ENCODE results near the gene DNAH8.

The DNAH8 gene

DNA sequence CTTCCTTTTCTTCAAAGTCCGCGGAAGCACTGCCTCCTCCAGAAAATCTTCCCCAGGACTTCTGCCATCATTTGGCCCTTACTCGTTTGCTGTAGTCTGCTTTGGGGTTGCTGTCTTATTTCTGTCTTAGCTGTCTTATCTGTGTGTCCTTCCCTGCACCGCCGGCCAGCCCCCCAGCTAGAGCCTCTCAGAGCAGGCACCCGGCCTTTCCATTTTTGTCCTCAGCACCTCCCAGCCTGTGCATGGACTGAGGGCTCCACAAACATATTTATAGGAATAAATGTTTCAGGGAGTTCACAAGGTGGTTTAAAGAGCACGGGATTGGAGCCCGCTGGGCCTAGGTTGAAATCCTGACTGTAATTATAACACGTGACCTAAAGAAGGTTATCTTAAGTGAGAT is 341.6 kb downstream of the DNAH8 start:
- DNase-seq: no peak

DNA sequence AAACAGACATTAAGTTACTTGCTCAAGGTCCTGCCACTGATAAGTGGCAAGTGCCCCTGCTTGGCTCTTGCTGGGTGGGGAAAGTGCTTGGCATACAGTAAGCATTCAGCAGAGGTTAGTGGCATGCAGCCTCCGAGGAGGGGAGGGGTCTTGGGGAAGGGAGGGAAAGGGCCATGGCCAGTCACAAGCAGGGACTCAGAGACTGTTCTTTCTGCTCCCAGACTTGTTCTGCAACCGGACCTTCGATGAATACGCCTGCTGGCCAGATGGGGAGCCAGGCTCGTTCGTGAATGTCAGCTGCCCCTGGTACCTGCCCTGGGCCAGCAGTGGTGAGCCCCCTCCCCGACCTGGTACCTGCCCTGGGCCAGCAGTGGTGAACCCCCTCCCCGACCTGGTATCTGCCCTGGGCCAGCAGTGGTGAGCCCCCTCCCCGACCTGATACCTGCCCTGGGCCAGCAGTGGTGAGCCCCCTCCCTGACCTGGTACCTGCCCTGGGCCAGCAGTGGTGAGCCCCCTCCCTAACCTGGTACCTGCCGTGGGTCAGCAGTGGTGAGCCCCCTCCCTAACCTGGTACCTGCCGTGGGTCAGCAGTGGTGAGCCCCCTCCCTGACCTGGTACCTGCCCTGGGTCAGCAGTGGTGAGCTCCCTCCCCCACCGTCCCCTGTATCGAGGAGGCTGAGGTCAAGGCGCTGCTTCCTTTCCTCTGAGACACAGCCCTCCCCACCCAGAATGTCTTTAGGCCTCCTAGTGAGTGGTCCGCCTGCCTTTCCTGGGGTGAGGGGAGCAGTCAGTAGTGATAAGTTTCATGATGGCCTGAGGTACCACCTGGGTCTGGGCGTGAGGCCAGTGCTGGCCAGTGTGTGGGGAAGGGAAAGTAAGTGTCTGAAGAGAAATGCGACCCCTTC is 342.4 kb downstream of the DNAH8 start:
- no peak for DNase-seq

DNA sequence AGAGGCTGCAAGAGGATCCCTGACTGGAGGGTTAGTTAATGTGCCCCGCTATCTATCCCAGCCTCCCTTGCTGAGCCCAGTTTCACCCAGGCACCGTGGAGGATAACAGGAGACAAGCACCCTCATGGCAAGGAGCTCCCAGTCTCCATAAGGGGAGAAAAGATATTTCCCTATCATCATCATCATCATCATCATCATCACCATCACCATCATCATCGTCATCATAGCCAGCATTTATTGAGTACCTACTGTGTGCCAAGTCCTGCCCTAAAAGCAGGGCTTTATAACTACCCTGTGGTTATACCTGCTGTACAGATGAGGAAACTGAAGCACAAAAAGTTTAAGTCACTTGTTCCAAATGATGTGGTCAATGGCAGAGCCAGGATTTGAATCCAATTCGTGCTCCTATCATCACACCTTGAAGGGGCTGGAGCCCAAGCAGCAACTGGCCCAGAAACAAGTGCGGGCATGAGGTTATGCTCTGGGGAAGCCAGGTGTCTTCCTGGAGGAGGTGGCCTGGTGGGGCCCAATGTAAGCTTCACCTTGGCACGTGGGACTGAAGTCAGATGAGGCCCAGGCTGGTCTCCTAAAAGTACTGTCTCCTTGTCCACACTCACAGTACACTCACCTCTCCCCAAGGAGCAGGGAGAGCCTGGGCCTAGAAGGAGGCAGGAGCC is 343.5 kb downstream of the DNAH8 start:
- no peak for DNase-seq

DNA sequence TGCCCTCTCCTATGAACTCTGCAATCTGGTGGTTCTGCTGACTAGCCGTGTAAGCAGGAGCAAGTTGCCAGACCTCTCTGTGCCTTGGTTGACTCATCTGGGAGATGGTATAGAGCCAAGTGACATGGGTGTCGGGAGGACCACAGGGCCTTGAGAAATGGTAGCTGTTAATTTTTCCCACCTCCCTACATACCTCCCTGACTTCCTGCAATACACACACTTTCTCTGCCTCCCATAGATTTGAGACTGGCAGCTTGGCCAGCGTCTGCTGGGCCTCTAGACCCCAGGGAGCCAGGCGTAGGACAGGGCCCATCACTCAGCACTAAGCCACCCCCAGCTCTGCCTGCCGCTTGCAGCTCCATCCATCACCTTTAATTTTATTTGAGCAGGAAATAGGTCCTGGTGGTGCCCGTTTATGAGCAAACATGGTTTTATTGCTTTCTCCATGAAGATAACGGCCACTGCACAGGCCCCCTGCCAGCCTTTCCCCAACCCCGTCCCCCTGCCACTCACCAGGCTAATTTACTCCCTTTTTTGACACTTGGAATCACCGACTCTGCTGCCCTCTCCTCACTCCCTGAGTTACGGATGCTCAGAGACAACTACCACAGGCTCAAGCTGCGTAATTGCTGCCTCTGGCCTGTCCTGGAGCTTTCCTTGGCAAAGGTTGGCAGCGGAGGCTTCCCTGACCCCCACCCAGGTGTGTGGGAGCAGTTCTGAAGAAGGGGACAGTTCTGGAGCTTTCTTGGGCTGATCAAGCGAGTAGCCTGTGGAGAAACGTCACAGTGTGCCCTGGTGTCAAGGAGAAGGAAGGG is 344.6 kb downstream of the DNAH8 start:
- no peak for DNase-seq

DNA sequence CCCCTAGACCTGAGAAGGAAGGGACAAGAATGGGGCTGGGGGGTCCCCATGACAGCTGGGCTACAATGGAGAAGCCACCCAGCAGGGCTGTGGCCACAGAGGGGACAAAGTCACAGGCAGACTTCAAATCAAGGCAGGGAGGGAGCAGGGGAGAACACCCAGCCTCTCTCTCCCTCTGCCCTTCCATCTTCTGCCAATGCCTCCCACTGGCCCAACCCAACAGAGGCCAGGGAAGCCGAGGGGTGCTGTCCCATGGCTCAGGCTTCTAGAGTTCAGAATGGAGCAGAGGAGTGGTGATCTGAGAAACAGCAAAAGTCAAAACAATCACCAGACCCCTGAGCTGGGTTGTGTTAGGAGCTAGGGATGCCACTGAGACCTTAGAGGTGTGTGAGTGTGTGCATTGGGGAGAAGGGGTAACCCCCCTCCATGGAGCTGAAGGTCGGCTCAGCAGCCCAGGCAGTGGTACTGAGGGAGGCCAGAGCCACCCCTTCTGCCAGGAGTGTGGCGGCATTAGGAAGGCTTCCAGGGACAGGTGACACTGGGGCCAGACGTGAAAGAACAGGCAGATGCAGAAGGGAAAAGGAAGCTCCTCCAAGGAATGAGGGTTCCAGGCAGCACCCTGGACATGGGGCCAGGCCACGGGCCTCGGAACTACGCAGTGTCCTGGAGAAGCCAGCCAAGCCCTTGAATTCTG is 345.5 kb downstream of the DNAH8 start:
- DNase-seq: no peak

DNA sequence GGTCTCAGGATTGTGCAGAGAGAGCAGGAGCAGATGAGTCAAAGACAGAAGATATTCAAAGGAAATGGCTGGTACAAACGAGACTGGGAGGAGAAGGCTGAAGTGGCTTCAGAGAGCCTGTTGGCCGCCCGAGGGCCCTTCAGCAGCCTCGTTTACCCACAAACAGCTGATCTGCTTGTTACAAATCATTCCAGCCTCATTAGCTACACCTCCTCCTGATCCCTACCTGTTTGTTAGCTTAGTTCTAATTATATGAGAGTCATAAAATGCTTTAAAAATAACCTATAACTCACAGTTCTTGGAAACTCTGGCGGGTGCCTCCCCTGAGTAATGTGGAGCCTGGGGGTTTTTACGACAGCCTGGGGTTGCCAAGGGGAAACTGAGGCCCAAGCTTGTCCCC is 346.1 kb downstream of the DNAH8 start:
- DNase-seq: no peak

DNA sequence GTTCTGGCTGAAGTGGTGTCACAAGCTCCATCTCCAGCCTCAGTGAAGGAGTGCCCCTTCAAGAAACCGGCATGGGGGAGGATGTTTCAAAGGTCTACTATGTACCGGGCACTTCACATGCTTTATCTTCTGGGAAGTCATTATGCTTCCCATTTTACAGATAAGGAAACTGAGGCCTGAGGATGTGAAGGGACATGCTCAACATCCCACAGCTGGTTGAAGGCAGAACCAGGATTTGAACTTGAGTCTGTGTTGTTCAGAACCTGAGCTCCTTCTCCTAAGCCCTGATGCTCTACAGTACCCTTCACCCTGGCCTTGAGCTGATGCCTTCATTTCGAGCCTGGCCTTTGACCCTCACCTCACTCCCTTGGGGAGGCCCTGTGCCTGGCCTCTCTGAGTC is 346.5 kb downstream of the DNAH8 start:
- DNase-seq: no peak

DNA sequence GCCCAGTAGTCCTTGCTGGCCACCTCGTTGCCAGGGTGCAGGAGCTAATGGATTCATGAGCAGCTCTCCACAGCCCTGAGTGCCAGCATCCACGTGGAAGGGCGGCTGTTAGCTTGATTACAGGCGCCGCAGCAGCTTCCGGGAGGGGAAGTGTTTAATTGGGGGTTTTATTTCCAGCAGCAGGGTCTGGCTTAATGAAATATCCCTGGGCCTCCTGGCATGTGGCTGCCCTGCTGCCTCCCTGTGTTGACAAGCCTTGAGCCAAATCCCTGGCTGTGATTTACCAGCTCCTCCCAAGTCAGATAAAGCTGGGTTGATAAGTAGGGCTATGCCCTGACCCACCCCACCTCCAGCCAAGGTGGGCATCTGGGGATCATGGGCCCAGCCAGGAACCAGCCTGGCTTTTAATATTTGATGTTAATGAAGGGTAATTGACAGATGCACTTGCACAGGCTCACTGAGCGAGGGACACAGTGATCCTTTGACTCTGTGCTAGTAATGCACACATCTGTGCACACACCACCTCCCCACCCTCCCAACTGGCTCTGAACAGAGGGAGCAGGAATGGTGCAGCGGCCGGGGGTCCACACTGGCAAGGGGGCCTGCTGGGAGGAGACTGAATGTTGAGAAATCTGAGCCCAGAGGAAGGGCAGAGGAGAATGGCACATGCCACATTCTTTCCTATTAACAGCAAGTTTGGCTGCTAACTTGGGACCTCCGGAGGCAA is 347.1 kb downstream of the DNAH8 start:
- no peak for DNase-seq

DNA sequence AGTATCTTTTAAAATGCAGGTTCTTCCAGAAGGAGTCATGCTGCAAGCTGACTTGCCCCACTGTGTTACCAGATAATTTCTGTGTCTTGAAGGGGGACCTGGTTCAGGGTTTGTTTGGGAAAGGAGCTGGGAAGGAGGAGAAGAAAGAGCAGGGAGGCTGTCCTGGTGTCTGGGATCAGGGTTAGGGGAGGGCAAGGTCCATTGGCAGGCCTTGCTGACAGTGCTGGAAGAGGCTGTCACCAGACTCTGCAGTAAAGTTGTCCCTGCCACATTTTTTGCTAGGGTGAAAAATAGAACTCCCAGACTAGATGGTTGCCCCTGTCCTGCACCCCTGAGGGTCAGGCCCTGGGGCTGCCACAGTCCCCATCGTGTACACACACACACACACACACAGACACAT is 348.4 kb downstream of the DNAH8 start:
- no peak for DNase-seq

DNA sequence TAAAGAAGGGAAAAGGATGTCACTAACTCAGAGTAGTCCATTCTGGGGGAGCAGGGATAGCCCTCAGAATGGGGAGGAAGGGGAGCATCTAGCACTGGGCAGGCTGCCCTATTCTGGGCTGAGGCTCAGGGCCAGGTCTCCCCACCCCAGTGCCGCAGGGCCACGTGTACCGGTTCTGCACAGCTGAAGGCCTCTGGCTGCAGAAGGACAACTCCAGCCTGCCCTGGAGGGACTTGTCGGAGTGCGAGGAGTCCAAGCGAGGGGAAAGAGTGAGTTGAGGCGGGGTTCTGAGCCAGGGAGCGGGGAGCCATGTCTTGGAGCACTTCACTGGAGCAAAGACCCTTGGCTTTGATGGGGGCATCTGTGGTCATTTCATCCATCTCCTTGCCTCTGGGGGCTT is 350.4 kb downstream of the DNAH8 start:
- DNase-seq: no peak

DNA sequence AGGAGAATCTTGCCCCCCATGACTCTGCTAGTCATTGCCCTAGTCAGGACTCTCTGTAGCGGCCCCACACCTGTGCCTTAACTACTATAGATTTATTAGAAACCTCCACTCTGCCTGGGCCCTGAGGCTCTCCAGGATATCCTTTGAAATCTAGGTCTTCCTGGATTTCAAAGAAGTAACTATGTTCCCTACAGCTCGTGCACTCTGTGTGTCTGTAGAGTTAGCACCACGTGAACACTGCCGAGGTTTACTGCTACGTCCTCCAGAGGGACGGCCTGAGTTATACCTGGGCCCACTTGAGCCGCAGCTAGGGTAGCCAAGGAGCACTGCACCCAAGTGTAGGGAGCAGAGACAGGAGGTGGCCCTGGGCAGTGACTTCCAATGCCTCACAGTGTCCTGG is 353.3 kb downstream of the DNAH8 start:
- no peak for DNase-seq

DNA sequence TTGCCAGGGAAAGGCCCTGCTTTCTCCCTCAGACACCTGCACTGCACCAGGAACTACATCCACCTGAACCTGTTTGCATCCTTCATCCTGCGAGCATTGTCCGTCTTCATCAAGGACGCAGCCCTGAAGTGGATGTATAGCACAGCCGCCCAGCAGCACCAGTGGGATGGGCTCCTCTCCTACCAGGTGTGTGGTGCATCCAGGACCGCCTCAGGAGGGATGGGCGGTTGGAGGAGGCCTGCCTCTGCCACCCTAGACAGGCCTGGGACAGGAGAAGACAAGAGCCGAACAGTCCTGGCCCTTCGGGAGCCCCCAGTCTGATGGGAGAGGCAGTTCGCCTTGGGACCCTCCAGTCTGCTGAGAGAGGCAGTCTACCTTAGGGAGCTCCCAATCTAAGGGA is 357.7 kb downstream of the DNAH8 start:
- DNase-seq: no peak

DNA sequence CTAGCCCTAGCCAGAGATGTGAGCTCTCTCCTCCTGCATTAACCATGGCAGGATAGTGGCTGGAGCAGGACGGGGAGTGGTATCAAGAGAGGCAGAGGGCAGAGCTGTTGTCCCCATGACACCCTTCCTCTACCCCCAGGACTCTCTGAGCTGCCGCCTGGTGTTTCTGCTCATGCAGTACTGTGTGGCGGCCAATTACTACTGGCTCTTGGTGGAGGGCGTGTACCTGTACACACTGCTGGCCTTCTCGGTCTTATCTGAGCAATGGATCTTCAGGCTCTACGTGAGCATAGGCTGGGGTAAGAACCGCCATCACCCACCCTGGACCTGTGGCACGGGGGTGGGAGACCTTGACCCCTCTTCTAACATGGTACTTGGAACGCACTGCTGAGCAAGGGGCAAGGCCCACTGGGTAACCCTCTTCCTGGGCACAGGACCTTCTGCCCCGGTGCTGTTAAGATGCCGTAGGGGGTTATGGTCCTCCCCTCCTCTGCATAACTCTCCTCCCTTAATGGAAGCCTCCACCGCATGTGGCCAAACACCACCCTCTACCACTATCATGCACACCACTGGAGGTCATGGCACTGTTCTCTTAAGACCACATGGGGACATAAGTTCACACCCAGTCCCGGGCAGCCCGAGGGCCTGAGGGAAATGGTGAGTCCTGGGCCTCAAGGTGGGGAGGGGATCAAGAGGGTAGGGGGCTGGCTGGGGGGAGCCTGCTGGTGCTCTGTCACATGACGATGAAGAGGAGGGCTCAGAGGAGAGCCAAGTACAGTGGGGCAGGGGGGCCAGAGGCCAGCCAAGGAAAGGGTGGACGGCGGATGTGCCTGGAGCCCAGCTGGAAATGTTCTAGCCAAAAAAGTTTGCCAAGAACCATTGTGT is 358.6 kb downstream of the DNAH8 start:
- no peak for DNase-seq

DNA sequence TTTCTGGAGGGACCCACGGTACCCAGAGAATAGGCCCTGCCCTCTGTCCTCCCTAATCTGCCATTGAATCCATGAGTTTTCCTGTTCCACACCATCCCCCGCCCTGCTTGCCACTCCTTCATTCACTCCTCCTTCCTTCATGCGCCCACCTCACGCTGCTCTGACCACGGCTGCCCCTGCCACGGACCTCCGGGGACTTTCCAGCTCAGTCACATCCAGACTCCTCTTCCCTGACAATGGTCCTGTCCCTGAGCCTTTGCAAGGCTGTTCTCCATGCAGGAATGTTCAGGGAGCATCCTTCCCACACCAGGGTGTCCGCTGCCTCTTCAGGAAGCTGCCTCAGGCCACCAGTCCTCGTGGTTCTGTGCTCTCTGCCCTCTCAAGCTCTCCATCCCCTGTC is 359.4 kb downstream of the DNAH8 start:
- DNase-seq: no peak

DNA sequence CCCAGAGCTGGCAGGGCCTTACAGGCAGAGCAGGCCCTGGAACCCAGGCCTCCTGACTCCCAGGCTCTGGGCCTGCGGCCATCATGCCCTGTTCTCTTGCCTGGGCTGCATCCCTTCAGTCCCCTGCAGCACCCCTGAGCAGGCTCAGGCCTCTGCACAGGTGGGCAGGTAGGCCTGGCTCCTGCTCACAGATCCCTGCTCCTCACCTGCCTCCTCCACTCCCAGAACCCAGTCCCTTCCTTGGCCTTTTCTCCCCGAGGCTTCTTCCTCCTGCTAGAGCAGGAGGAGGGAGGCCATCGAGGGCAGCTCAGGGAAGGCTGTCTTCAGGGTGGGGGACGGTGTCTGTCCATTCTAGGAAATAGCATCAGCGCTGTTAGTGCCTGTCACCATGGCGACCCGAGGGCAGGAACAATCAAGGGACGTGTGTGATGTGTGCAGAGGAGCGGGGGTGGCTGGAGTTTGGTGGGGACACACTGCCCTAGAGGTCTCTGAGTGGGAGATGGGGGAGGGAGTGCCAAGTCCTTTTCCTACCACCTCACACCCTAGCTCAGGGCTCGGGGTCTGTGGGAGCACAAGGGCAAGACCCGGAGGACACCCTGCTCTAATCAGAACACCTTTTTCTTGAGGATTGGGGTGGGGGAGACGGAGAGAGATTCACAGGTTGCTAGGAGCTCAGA is 360.0 kb downstream of the DNAH8 start:
- DNase-seq: no peak

DNA sequence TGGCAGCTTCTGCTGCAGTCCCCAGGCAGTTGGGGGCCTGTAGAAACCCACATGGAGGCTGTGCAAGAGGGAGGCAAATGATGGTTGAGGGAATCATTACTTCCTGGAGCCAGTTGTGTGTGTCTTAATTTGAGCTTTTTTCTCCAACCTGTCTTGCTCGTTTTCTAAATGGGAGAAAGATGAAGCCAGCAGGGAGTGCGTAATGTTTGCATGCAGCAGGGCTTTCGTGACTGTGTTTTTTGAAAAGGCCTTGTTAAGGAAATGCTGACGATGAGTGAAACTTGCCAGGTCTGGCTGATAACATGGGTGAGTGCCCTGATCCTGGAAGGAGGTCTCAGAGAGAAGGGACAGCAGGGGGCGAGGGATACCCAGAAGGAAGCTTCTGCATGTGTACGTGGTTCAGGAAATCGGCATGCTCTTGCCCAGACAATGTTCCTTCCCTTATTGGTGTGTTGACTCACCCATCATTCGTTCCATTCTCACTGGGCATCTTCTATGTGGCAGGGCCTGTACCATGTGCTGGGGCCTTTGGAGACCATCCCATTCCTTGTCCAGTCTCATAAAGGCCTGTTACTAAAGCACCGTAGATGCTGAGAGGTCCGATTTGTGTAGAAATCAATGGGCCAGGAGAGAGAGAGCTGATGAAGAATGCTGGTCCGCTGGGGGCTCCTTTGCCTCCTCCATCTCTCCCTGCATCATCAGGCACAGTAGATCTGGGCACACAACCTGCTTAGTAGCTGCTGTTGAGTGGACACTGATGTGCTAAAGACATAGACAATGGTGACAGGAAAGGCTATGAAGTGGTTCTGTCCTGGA is 360.9 kb downstream of the DNAH8 start:
- no peak for DNase-seq

DNA sequence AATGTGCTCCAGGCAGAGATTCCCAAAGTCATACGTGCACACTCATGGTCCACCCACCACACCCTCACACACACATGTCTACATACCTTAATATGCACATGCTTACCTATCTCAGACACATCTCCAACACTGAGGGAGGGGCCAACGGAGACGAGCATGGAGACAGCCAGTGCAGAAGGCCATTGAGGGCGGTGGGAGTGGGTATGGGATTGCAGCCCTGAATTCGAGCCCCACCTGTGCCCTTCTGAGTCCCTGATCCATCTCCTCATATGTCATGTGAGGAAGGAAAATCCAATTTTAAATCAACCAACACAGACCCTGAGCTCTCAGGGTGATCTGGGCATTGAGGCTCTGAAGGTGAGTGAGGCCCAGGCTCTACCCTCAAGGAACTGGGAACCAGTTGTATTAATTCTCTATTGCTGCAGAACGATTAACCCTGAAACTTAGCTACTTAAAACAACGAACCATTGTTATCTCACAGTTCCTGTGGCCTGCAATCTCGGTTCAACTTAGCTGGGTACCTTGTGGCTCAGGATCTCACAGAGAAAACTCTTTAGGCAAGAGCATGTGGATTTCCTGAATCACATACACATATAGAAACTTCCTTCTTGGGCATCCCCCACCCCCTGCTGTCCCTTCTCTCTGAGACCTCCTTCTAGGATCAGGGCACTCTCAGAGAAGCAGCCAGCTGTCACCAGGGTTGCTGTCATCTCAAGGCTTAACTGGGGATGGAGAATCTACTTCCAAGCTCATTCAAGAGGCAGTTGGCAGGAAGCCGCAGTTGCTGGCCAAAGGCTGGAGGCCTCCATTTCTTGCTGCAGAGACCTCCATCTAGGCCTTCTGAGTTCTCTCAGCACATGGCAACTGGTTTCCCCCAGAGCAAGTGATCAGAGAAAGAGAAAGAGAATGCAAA is 361.8 kb downstream of the DNAH8 start:
- no peak for DNase-seq

DNA sequence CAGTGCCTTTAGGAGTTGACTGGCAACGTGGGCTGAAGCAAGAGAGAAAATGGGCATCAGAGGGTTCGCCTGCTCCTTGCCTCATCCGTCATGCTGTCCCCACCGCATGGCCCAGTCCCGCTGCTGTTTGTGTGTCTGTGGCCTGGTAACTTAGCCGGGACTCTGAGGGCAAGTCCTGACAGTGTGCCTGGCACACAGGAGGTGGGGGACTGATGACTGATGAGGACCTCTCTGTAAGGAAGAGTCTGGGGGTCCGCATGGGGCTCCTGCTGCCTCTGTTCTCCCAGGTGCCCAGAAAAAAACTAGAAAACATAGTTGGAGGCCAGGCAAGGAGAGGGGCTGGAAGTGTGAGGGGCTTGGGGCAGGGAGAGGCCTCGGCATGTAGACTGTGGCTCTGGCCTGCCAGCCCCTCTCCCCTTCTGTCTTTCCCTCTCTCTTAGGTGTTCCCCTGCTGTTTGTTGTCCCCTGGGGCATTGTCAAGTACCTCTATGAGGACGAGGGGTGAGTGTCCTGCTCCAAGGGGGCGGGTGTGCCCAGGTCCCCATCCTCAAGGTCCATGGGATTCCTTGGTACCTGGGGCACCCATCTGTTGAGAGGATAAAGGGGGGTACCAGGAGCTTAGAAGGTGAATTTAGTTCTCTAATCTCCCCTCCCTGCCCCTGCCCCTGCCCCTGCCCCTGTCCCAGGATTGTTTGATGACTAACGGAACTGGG is 362.9 kb downstream of the DNAH8 start:
- DNase-seq: no peak

Measured in NCI-H1694 treated with DMSO at 0.1 percent for 48 hours (cell line).